ENCODE data around the gene MMD. TPM values are rescaled to one million over a fixed set of nuclear protein-coding genes. Genes with fewer than 3 reads are reported as not detected.

The MMD gene
- total RNA-seq, 4 donors from 2014 or later, result 4.6 to 25.7 (median 11.3) TPM

DNA sequence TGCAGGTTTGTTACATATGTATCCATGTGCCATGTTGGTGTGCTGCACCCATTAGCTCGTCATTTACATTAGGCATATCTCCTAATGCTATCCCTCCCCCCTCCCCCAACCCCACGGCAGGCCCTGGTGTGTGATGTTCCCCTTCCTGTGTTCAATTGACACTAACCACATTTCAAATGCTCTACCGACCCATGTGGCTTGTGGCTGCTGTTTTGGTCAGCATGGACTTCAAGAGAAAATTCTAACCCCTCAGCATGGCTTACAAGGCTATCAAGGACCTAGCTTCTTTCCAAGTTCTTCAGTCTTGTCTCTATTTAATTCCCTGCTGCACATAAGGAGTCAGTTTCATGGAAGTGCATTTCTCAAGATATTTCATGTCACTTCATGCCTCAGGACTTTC, 52.9 kb downstream of the MMD start:
- Histone ChIP-seq H3K27me3 (no peaks in the 10 kb centered on the region), H3K36me3 (no peaks in the 10 kb centered on the region), H3K4me3 (no peak overlapping the region), H3K4me1 (no peaks in the 10 kb centered on the region), H3K27ac (no peak overlapping the region), H3K9me3 (no peaks in the 10 kb centered on the region)
- in situ Hi-C loops (cut with MboI; ENCODE audit: low sequenced_read_pairs in 4 of 4) (loop anchor here in 1 of 4 donors (25.0 kb wide), 1 partner anchor 381 kb away; no protein-coding TSS in a partner anchor), intact Hi-C loops (cut with DNase I; ENCODE audit: low total_unique reads) (no loop called here)
- DNase-seq (no peak), ATAC-seq (no peak)
- no peak for TF ChIP-seq POLR2A (IDR thresholded peaks at IDR 0.05)
- TF ChIP-seq, protein P1, sequence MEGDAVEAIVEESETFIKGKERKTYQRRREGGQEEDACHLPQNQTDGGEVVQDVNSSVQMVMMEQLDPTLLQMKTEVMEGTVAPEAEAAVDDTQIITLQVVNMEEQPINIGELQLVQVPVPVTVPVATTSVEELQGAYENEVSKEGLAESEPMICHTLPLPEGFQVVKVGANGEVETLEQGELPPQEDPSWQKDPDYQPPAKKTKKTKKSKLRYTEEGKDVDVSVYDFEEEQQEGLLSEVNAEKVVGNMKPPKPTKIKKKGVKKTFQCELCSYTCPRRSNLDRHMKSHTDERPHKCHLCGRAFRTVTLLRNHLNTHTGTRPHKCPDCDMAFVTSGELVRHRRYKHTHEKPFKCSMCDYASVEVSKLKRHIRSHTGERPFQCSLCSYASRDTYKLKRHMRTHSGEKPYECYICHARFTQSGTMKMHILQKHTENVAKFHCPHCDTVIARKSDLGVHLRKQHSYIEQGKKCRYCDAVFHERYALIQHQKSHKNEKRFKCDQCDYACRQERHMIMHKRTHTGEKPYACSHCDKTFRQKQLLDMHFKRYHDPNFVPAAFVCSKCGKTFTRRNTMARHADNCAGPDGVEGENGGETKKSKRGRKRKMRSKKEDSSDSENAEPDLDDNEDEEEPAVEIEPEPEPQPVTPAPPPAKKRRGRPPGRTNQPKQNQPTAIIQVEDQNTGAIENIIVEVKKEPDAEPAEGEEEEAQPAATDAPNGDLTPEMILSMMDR (IDR thresholded peaks at IDR 0.05 in 4 of 5, conservative IDR thresholded peaks at IDR 0.05 in 1 of 5), result no peak

DNA sequence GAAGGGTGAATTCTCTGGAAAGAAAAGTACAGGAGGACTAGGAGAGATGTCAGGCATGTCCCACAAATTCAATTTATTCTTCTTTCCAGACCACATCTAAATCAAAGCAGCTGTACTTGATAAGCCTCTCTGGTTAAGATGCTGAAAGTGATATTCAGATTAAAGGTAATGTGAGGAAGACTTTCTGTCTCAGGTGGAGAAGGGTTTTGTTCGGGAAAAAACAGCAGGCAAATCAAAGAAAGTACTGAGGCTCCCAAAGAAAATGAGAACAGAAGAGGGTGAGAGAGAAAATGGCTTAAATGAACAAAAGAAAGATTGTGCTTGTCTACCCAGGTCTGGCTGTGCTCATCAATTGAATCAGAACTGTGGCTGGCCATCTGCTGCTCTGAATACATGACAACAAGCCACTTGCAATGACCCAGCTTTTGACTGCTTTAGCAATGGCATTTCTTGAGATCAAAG, 55.6 kb downstream of the MMD start:
- Histone ChIP-seq H3K36me3 (no peaks in the 10 kb centered on the region), H3K4me3 (no peak overlapping the region), H3K27ac (no peak overlapping the region), H3K27me3 (no peaks in the 10 kb centered on the region), H3K4me1 (no peaks in the 10 kb centered on the region), H3K9me3 (peaks cover 0 to 3% (median 0%) of the 10 kb centered on the region in 3 donors)
- intact Hi-C loops (cut with DNase I; ENCODE audit: low total_unique reads) (no loop called here), in situ Hi-C loops (cut with MboI; ENCODE audit: low sequenced_read_pairs in 4 of 4) (loop anchor here in 1 of 4 donors (25.0 kb wide), 1 partner anchor 379 kb away; no protein-coding TSS in a partner anchor)
- no peak for ATAC-seq
- DNase-seq, result no peak
- TF ChIP-seq, protein P1 (IDR thresholded peaks at IDR 0.05 in 4 of 5, conservative IDR thresholded peaks at IDR 0.05 in 1 of 5), result no peak
- TF ChIP-seq POLR2A (IDR thresholded peaks at IDR 0.05), result no peak

DNA sequence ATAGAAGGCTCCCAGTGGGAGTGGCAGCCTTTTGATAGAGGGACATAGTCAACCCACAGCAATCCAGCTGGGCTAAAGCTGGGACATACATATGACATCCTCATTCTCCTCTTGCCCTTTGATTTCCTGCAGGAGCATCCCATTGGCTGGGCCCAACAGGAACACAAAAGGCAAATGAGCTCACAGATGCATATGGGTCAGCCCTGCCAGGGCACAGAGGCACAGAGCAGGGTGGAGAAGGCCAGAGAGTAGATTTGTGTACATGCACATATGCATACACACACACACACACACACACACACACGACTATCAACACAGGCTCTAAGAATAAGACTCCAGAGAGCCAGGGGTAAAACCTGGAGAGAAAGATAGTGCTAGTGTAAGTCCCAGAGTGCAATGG, 58.6 kb downstream of the MMD start:
- intact Hi-C loops (cut with DNase I; ENCODE audit: low total_unique reads), result no loop called here

DNA sequence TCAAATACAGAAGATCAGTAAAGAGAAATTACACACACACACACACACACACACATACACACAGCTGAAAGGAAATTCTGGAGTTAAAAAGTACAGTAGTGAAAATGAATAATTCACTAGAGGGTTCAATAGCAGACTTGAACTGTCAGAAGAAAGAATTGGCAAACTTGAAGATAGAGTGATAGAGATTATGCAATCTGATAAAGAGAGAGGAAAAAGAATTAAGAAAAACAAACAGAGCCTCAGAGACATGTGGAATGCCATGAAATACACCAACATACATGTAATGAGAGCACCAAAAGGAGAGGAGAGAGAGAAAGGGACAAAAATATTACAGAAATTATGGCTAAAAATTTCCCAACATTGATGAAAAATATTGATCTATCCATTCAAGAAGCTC, 60.7 kb downstream of the MMD start:
- no peak for ATAC-seq
- H3K4me1 ChIP-seq, result no peaks in the 10 kb centered on the region
- intact Hi-C loops (cut with DNase I; ENCODE audit: low total_unique reads), result no loop called here
- in situ Hi-C loops (cut with MboI; ENCODE audit: low sequenced_read_pairs in 4 of 4), result loop anchor here in 1 of 4 donors (25.0 kb wide), 1 partner anchor 374 kb away; no protein-coding TSS in a partner anchor
- no peaks in the 10 kb centered on the region for H3K36me3 ChIP-seq
- TF ChIP-seq, protein P1 (IDR thresholded peaks at IDR 0.05 in 4 of 5, conservative IDR thresholded peaks at IDR 0.05 in 1 of 5), result no peak
- TF ChIP-seq POLR2A (IDR thresholded peaks at IDR 0.05), result no peak
- no peak overlapping the region for H3K27ac ChIP-seq
- no peaks in the 10 kb centered on the region for H3K27me3 ChIP-seq
- peaks cover 0 to 4% (median 0%) of the 10 kb centered on the region in 3 donors for H3K9me3 ChIP-seq
- DNase-seq, result no peak
- no peak overlapping the region for H3K4me3 ChIP-seq

More for the DNA sequence above, 58.6 kb downstream of the MMD start:
- ATAC-seq (no peak), DNase-seq (no peak)
- H3K27ac ChIP-seq, result no peak overlapping the region
- no peak overlapping the region for H3K4me3 ChIP-seq
- in situ Hi-C loops (cut with MboI; ENCODE audit: low sequenced_read_pairs in 4 of 4), result loop anchor here in 1 of 4 donors (25.0 kb wide), 1 partner anchor 376 kb away; no protein-coding TSS in a partner anchor
- H3K27me3 ChIP-seq, result no peaks in the 10 kb centered on the region
- no peaks in the 10 kb centered on the region for H3K4me1 ChIP-seq
- no peak for TF ChIP-seq POLR2A (IDR thresholded peaks at IDR 0.05)
- TF ChIP-seq, protein P1 (IDR thresholded peaks at IDR 0.05 in 4 of 5, conservative IDR thresholded peaks at IDR 0.05 in 1 of 5), result no peak
- no peaks in the 10 kb centered on the region for H3K36me3 ChIP-seq
- H3K9me3 ChIP-seq, result peaks cover 0 to 4% (median 0%) of the 10 kb centered on the region in 3 donors
